GM12874 (cell line): ENCODE data around the gene CIB4.

Experiments
- TF ChIP-seq, protein P1 (sequence below): IDR thresholded peaks from 2 replicates; pipeline ENCODE4 v1.5.1; 2011; ENCODE audit warnings: low read depth, mild to moderate bottlenecking, control low read depth, low read length, moderate library complexity; ENCODE audit not compliant: insufficient read depth

Gene CIB4

DNA sequence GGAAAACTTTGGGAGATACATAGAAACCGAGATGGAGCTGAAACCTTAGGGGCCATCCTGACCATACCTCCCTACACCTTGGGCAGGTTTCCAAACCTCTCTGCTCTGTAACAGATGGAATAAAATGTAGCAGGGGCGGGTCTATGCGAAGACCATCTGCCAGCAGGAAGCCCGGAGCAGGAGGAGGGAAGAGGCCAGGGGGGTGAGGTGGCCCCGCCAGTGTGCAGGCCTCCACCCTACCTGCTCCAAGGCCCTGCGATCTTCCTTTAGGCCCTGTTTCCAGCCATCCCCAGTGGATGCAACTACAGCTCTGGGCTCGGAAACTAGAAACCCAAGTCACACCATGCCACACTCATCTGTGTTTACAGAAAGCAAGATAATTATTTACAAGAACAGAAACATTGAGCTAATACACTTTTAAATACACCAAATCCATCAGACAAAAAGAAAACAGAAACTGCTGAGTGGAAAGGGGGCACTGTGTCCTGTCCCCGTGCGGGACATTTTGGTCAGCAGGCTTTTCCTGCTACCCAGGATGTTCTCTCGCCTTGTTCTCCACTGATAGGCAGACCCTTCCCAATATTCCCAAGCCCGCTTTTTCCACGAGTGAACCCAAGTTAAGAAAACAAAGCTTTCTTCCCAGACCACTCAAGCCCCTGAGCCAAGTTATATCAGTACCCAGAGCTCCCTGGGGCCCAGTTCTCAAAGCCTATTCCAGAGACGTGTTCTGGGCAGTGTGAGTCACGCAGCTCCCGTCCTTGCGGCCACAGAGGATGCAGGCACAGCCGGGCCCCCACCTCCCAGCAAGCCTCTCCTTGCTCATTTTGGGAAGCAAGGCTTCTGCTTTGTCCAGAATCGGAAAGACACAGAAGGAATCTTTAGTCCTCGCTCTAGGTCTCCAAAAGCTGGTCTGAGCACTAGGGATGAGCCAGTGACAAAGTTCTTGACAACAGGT is 17.3 kb downstream of the CIB4 start:
- TF ChIP-seq, protein P1, sequence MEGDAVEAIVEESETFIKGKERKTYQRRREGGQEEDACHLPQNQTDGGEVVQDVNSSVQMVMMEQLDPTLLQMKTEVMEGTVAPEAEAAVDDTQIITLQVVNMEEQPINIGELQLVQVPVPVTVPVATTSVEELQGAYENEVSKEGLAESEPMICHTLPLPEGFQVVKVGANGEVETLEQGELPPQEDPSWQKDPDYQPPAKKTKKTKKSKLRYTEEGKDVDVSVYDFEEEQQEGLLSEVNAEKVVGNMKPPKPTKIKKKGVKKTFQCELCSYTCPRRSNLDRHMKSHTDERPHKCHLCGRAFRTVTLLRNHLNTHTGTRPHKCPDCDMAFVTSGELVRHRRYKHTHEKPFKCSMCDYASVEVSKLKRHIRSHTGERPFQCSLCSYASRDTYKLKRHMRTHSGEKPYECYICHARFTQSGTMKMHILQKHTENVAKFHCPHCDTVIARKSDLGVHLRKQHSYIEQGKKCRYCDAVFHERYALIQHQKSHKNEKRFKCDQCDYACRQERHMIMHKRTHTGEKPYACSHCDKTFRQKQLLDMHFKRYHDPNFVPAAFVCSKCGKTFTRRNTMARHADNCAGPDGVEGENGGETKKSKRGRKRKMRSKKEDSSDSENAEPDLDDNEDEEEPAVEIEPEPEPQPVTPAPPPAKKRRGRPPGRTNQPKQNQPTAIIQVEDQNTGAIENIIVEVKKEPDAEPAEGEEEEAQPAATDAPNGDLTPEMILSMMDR = no peak

DNA sequence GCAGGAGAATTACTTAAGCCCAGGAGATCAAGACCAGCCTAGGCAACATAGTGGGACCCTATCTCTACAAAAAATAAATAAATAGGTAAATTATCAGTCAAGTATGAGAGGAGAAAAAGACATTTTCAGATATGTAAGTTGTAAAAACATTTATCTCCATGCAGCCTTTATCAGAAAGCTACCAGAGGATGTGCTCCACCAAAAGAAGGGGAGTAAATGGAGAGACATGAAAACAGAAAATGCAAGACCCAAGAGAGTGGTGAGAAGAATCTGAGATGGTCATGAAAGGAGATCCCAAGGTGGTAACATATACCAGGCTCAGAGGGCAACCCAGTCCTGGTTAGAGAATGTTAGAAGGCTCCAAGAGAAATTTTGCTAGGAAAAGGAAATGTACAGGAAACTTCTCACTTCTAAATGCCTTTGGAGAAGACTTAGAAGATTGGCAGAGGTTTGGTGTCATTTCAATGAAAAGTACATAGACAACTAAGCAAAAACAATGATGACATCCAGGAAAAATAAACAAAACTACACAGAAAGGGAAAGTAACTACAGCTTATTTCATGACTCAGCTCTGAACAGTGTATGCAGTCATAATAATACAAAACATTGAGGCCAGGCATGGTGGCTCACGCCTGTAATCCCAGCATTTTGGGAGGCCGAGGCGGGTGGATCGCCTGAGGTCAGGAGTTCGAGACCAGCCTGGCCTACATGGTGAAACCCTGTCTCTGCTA is 19.5 kb downstream of the CIB4 start:
- TF ChIP-seq, protein P1 = no peak

DNA sequence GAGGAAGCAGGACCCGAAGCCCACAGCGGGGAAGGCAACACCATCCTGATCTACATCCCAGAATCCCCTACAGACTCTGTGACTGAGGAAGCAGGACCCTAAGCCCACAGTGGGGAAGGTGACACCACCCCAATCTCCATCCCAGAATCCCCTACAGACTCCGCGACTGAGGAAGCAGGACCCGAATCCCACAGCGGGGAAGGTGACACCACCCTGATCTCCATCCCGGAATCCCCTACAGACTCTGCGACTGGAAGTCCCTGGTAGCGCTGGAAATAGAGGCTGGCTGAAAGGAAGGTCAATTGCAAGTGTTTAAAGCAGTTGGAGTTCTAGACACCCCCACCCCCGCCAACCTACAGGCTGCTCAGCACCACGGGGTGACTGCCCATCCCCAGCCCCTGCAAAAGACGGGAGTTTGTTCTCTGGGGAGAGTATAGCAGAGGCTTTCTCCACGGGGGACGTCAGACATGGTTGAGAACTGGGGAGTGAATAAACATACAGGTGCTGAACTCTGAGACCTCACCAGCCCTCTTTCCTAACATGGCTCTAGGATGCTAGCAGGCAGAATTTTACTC is 21.0 kb downstream of the CIB4 start:
- TF ChIP-seq, protein P1 = no peak

DNA sequence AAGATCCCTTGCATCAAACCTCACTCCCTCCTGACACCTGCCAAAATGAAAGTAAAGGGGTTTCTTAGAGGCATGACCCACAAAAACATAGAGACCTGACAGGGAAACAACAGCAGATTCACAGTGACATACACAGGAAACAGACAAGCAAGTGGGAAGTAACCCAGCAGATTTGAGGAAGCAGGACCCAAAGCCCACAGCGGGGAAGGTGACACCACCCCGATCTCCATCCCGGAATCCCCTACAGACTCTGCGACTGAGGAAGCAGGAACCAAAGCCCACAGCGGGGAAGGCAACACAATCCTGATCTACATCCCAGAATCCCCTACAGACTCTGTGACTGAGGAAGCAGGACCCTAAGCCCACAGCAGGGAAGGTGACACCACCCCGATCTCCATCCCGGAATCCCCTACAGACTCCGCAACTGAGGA is 21.6 kb downstream of the CIB4 start:
- TF ChIP-seq, protein P1 = no peak

DNA sequence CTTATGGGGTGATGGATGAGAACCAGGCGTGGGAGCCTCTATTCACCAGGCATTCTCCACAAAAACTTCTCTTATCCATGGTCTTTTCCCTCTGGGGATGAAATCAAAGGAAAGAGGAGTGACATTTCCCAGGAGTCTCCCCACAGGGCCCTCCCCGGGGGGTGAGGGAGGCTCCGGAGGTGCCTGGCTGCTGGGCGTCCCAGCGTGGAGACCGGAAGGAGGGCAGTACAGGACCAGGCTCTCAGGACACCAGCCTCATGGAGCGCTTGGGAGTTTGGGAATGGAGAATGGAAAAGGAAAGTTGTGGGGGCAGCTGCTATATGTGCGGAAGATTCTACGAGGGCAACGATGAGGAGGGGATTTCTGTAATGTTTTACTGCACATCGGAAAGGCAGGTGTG is 22.1 kb downstream of the CIB4 start:
- TF ChIP-seq, protein P1 = no peak

DNA sequence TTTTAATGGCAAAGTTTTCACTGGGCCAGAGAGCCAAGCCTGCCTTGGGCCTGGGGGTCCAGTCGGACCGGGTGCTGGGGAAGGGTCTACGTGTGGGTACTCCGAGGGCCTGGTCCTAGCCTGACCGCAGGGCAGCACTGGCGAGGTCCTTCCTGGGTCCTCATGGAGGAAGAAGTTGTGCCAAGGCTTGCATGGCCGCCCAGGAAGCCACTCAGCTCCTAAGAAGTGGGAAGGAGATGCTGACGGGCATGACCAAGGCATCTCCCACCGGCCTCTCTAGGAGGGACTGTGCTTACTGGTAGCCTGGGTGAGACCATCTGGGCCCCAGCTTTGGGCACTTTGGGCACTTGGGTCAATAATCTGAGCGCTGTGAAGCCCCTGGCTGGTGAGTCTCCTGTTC is 22.6 kb downstream of the CIB4 start:
- TF ChIP-seq, protein P1 = no peak

DNA sequence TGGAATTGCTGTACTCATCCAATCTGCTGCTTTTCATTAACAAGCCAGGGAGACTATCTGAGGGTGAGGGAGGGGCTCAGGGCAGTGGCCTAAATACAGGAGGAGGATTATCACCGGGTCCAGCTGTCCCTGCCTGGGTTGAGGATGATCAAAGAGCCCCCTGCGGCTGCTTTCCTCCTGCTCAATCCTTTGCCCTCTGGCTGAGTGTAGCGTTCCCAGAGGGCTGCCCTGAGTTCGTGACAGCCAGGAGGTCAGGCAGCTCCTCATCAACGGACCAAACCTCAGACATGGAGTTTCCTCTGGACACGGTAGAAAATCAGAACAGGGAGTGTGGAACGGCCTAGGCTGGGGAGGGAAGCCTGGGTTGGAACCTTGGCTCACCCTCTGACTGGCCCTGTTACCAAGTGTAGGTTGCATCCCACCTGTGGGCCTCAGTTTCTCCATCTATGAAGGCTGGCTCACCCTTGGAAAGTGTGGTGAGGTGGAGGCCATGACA is 23.5 kb downstream of the CIB4 start:
- TF ChIP-seq, protein P1 = no peak
